Heart left ventricle (tissue), 13 donors: ENCODE data around the gene BTBD2.

ENCODE experiments used
- POLR2A ChIP-seq, 2 donors: fragments of 450-650 bp; IDR thresholded peaks; one replicate each; pipeline ENCODE4 v1.6.1; 2017; ENCODE audit warnings: antibody characterized with exemption in 2 of 2, mild to moderate bottlenecking in 2 of 2, moderate library complexity in 2 of 2
- TF ChIP-seq, protein P1 (sequence below), 12 donors: fragments of 200-600 bp; sonication (generic) in 4 of 12; IDR thresholded peaks; one replicate each; pipeline versions ENCODE4 v1.5.0 to v1.8.0; 2018 to 2022; ENCODE audit warnings: antibody characterized with exemption in 12 of 12, mild to moderate bottlenecking in 5 of 12
- donor health status: ischemic (EF 13 %, LVEDD 7.1; RV severe dilation, severe dysfunction).
- donor health status: DM: no; HTN: yes; CAD: no.
- donor health status: DM: no; HTN: no; CAD: no.
- donor health status: ischemic (EF 25% LVEDD 6.9; RV normal size, moderate dysfunction).
- donor health status: ischemic (EF 25% LVEDD 5.7; RV mildly dilated, moderate dysfunction).
- donor health status: ischemic (EF 35%, LVEDD 5.7; RV mildly dilated, moderate dysfunction).
- donor health status: nonischemic (EF 11% LVEDD 7.7; RV severe dilation, severe dysfunction).
- donor health status: DM: yes; HTN: yes; CAD: no.
- donor health status: PGD.
- donor health status: ischemic (EF 29% LVEDD 5.4; RV normal size, mild dysfunction).
- donor health status: nonischemic (EF 23%, LVEDD 6.1; RV moderate dilation, normal function).

DNA sequence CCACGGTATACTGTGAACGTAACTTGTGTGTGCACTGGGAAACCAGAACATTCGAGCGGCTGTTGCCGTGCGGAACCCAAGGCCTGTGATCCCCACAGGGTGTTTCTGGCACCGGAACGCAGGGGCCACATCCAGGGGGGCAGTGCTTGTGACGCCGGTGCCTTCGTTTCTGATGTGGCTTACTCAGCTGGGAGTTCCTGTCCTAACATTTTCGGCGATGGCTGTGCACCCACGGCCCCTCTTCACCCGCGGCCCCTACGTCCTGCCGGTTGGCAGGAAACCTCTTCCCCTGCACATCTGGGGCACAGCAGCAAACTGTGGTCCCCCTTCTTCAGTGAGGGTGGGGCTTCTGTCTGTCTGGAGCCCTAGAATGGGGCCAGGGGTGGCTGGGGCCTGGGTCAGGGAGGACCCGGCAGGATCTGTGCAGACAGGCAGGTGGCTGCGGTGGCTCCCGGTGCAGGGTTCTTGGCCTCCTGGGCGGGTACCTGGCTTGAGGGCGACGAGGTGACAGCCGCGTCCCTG is 48.4 kb downstream of the BTBD2 start:
- TF ChIP-seq POLR2A (IDR thresholded peaks at IDR 0.05) = no peak
- TF ChIP-seq, protein P1, sequence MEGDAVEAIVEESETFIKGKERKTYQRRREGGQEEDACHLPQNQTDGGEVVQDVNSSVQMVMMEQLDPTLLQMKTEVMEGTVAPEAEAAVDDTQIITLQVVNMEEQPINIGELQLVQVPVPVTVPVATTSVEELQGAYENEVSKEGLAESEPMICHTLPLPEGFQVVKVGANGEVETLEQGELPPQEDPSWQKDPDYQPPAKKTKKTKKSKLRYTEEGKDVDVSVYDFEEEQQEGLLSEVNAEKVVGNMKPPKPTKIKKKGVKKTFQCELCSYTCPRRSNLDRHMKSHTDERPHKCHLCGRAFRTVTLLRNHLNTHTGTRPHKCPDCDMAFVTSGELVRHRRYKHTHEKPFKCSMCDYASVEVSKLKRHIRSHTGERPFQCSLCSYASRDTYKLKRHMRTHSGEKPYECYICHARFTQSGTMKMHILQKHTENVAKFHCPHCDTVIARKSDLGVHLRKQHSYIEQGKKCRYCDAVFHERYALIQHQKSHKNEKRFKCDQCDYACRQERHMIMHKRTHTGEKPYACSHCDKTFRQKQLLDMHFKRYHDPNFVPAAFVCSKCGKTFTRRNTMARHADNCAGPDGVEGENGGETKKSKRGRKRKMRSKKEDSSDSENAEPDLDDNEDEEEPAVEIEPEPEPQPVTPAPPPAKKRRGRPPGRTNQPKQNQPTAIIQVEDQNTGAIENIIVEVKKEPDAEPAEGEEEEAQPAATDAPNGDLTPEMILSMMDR (IDR thresholded peaks at IDR 0.05) = no peak
